Measurements from ENCODE around the gene C9.

GRCh38 chr5:39236718-39237117 is 127.6 kb downstream of the C9 start:
- TF ChIP-seq CTCF (IDR thresholded peaks at IDR 0.05): no peak
- TF ChIP-seq POLR2A (IDR thresholded peaks at IDR 0.05): no peak
